Liver (tissue), 9 donors: ENCODE data around the gene LRRC18. TPM values are rescaled to one million over a fixed set of nuclear protein-coding genes. Genes with fewer than 3 reads are reported as not detected.

Experiments used
- DNase-seq: peaks from one replicate; pipeline ENCODE4 v3.0.0-alpha.2; 2017; ENCODE audit warnings: low spot score
- H3K27ac ChIP-seq, 2 donors: one replicate each; pipeline ENCODE4 v1.7.0; 2013; ENCODE audit warnings: inconsistent platforms in 2 of 2, low read length in 2 of 2, control low read depth in 1 of 2, low read depth in 1 of 2, mild to moderate bottlenecking in 1 of 2
- H3K27me3 ChIP-seq, 4 donors: one replicate each; pipeline versions ENCODE4 v1.6.1 to v1.7.0; 2013; ENCODE audit warnings: low read length in 3 of 4, inconsistent platforms in 1 of 4, mild to moderate bottlenecking in 1 of 4, moderate library complexity in 1 of 4; ENCODE audit not compliant: control insufficient read depth in 4 of 4, insufficient read depth in 4 of 4
- H3K36me3 ChIP-seq, 4 donors: one replicate each; pipeline versions ENCODE4 v1.6.1 to v1.7.0; 2013; ENCODE audit warnings: low read length in 3 of 4, mild to moderate bottlenecking in 3 of 4, low read depth in 1 of 4, moderate library complexity in 1 of 4; ENCODE audit not compliant: control insufficient read depth in 4 of 4, insufficient read depth in 3 of 4
- H3K4me1 ChIP-seq, 4 donors: one replicate each; pipeline versions ENCODE4 v1.6.1 to v1.7.0; 2013; ENCODE audit warnings: low read length in 3 of 4, mild to moderate bottlenecking in 3 of 4, moderate library complexity in 1 of 4; ENCODE audit not compliant: control insufficient read depth in 4 of 4, insufficient read depth in 4 of 4
- H3K4me3 ChIP-seq, 3 donors: one replicate each; pipeline versions ENCODE4 v1.6.1 to v1.7.0; 2013; ENCODE audit warnings: low read length in 3 of 3, control low read depth in 1 of 3, low read depth in 1 of 3, mild to moderate bottlenecking in 1 of 3
- H3K9ac ChIP-seq, 2 donors: one replicate each; pipeline ENCODE4 v1.7.0; 2013; ENCODE audit warnings: low read length in 2 of 2, mild to moderate bottlenecking in 2 of 2, moderate library complexity in 2 of 2, control low read depth in 1 of 2, low read depth in 1 of 2
- H3K9me3 ChIP-seq, 4 donors: one replicate each; pipeline versions ENCODE4 v1.6.1 to v1.7.0; 2013; ENCODE audit warnings: low read length in 3 of 4; ENCODE audit not compliant: control insufficient read depth in 4 of 4
- EGR1 ChIP-seq, 2 donors: IDR thresholded peaks; 2 replicates each; pipeline ENCODE4 v1.6.1; 2016 to 2018; ENCODE audit warnings: antibody characterized with exemption in 2 of 2, low read depth in 2 of 2
- FOXA1 ChIP-seq: IDR thresholded peaks from 2 replicates; pipeline ENCODE4 v1.6.1; 2016; ENCODE audit warnings: antibody characterized with exemption
- FOXA2 ChIP-seq: IDR thresholded peaks from 2 replicates; pipeline ENCODE4 v1.6.1; 2016; ENCODE audit warnings: antibody characterized with exemption
- GABPA ChIP-seq, 2 donors: IDR thresholded peaks in 1 of 2; conservative IDR thresholded peaks in 1 of 2; 2 replicates each; pipeline ENCODE4 v1.6.1; 2016; ENCODE audit warnings: antibody characterized with exemption in 2 of 2, mild to moderate bottlenecking in 1 of 2, moderate library complexity in 1 of 2
- HNF4A ChIP-seq, 2 donors: conservative IDR thresholded peaks; 2 replicates each; pipeline ENCODE4 v1.6.1; 2016; ENCODE audit warnings: antibody characterized with exemption in 2 of 2, mild to moderate bottlenecking in 2 of 2
- HNF4G ChIP-seq: IDR thresholded peaks from 2 replicates; pipeline ENCODE4 v1.6.1; 2016; ENCODE audit warnings: antibody characterized with exemption
- JUND ChIP-seq, 2 donors: IDR thresholded peaks; 2 replicates each; pipeline ENCODE4 v1.6.1; 2016; ENCODE audit warnings: antibody characterized with exemption in 2 of 2
- NR2F2 ChIP-seq: IDR thresholded peaks from 2 replicates; pipeline ENCODE4 v1.6.1; 2016; ENCODE audit warnings: antibody characterized with exemption
- RAD21 ChIP-seq, 2 donors: IDR thresholded peaks; 2 replicates each; pipeline ENCODE4 v1.6.1; 2016; ENCODE audit warnings: antibody characterized with exemption in 2 of 2, mild to moderate bottlenecking in 2 of 2
- REST ChIP-seq: IDR thresholded peaks from 2 replicates; pipeline ENCODE4 v1.6.1; 2016; ENCODE audit warnings: antibody characterized with exemption, mild to moderate bottlenecking
- RXRA ChIP-seq, 2 donors: IDR thresholded peaks; 2 replicates each; pipeline ENCODE4 v1.6.1; 2017 to 2018; ENCODE audit warnings: antibody characterized with exemption in 2 of 2, mild to moderate bottlenecking in 1 of 2
- SP1 ChIP-seq: IDR thresholded peaks from 2 replicates; pipeline ENCODE4 v1.6.1; 2018; ENCODE audit warnings: antibody characterized with exemption, mild to moderate bottlenecking
- ZBTB33 ChIP-seq: IDR thresholded peaks from 2 replicates; pipeline ENCODE4 v1.6.1; 2016; ENCODE audit warnings: antibody characterized with exemption
- WGBS: extraction: QIAGEN DNeasy Blood & Tissue Kit; methylation state at CpG from one replicate; pipeline ENCODE4 v1.1.7; 2013; 5-methylcytosine and 5-hydroxymethylcytosine counted together
- polyA plus RNA-seq, 2 donors: library from polyadenylated mRNA; stranded (reverse) in 1 of 2; unstranded in 1 of 2; fragments of 200-250 nt in 1 of 2; fragments of >200 nt in 1 of 2; fragmentation: Nextera tagmentation in 1 of 2; extraction: Ambion mirVana in 1 of 2; gene quantifications; one replicate each; pipeline versions ENCODE4 v1.2.1 to v1.2.3, GENCODE V29; 2013 to 2015
- total RNA-seq, 2 donors: library from RNA; depleted of rRNA; stranded (reverse); fragments of >200 nt; gene quantifications; one replicate each; pipeline ENCODE4 v1.2.3, GENCODE V29; 2014
- TF ChIP-seq, protein P1 (sequence below): fragments of 150-350 bp; IDR thresholded peaks from 2 replicates; pipeline ENCODE4 v1.5.1; 2017; ENCODE audit warnings: improper control_type of control experiment, low read depth, low read length; ENCODE audit not compliant: missing input control
- TF ChIP-seq, protein P2 (sequence below): IDR thresholded peaks from 2 replicates; pipeline ENCODE4 v1.6.1; 2016; ENCODE audit warnings: antibody characterized with exemption
- donor health status: healthy.
- donor health status: healthy.
- donor health status: healthy.
- donor health status: healthy.
- donor health status: healthy.

The LRRC18 gene
- total and polyA plus RNA-seq, 4 donors: not detected

GRCh38 chr10:48938990-48939536 is 577 bp downstream of the LRRC18 start:
- TF ChIP-seq NR2F2 (no peak), REST (no peak), RAD21 (IDR thresholded peaks at IDR 0.05) (no peak), FOXA2 (no peak), HNF4A (conservative IDR thresholded peaks at IDR 0.05) (no peak), JUND (IDR thresholded peaks at IDR 0.05) (no peak), ZBTB33 (no peak), SP1 (no peak), EGR1 (IDR thresholded peaks at IDR 0.05; ENCODE audit: low read depth in 2 of 2) (no peak), FOXA1 (no peak), HNF4G (no peak), GABPA (IDR thresholded peaks at IDR 0.05 in 1 of 2, conservative IDR thresholded peaks at IDR 0.05 in 1 of 2) (no peak)
- TF ChIP-seq, protein P1, sequence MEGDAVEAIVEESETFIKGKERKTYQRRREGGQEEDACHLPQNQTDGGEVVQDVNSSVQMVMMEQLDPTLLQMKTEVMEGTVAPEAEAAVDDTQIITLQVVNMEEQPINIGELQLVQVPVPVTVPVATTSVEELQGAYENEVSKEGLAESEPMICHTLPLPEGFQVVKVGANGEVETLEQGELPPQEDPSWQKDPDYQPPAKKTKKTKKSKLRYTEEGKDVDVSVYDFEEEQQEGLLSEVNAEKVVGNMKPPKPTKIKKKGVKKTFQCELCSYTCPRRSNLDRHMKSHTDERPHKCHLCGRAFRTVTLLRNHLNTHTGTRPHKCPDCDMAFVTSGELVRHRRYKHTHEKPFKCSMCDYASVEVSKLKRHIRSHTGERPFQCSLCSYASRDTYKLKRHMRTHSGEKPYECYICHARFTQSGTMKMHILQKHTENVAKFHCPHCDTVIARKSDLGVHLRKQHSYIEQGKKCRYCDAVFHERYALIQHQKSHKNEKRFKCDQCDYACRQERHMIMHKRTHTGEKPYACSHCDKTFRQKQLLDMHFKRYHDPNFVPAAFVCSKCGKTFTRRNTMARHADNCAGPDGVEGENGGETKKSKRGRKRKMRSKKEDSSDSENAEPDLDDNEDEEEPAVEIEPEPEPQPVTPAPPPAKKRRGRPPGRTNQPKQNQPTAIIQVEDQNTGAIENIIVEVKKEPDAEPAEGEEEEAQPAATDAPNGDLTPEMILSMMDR: no peak
- TF ChIP-seq, protein P2, sequence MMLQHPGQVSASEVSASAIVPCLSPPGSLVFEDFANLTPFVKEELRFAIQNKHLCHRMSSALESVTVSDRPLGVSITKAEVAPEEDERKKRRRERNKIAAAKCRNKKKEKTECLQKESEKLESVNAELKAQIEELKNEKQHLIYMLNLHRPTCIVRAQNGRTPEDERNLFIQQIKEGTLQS: no peak
- no peak overlapping the region for H3K4me3 ChIP-seq
- peak; percentile 9 for DNase-seq
- 76% methylated on average over 6 of the region's 6 CpGs for WGBS
- H3K36me3 ChIP-seq: no peaks in the 10 kb centered on the region
- no peak overlapping the region for H3K9ac ChIP-seq
- no peak overlapping the region for H3K27ac ChIP-seq
- H3K27me3 ChIP-seq: no peaks in the 10 kb centered on the region
- H3K4me1 ChIP-seq: no peaks in the 10 kb centered on the region
- H3K9me3 ChIP-seq: no peaks in the 10 kb centered on the region

GRCh38 chr10:48938281-48938680 is 1.4 kb downstream of the LRRC18 start:
- Histone ChIP-seq H3K36me3 (no peaks in the 10 kb centered on the region), H3K27me3 (no peaks in the 10 kb centered on the region), H3K27ac (no peak overlapping the region), H3K4me3 (no peak overlapping the region), H3K4me1 (no peaks in the 10 kb centered on the region), H3K9ac (no peak overlapping the region), H3K9me3 (no peaks in the 10 kb centered on the region)
- WGBS: 90% methylated on average over 2 of the region's 2 CpGs
- no peak for DNase-seq
- TF ChIP-seq RXRA (IDR thresholded peaks at IDR 0.05) (no peak), GABPA (IDR thresholded peaks at IDR 0.05 in 1 of 2, conservative IDR thresholded peaks at IDR 0.05 in 1 of 2) (no peak), ZBTB33 (no peak), HNF4G (no peak), FOXA1 (no peak), REST (no peak), EGR1 (IDR thresholded peaks at IDR 0.05; ENCODE audit: low read depth in 2 of 2) (no peak), RAD21 (IDR thresholded peaks at IDR 0.05) (no peak), NR2F2 (no peak), HNF4A (conservative IDR thresholded peaks at IDR 0.05) (no peak)
